Femur (tissue), 1 donor: Measurements from ENCODE around the gene FHL1.

Source experiments
- DNase-seq: peaks from one replicate; pipeline ENCODE4 v3.0.0-alpha.2; 2017

Gene FHL1

GRCh38 chrX:136190038-136190713, 42.8 kb downstream of the FHL1 start:
- no peak for DNase-seq

- no peak for DNase-seq
These were observed 43.8 kb downstream of the FHL1 start for GRCh38 chrX:136191171-136191570.

GRCh38 chrX:136192135-136192534, 44.8 kb downstream of the FHL1 start:
- no peak for DNase-seq

GRCh38 chrX:136192839-136193414, 45.6 kb downstream of the FHL1 start:
- no peak for DNase-seq

- no peak for DNase-seq
These were observed 46.4 kb downstream of the FHL1 start for GRCh38 chrX:136193771-136194170.

- no peak for DNase-seq
These were observed 47.2 kb downstream of the FHL1 start for GRCh38 chrX:136194536-136194935.

GRCh38 chrX:136195247-136195646, 47.9 kb downstream of the FHL1 start:
- DNase-seq: no peak

- DNase-seq: no peak
These were observed 49.4 kb downstream of the FHL1 start for GRCh38 chrX:136196691-136197155.

GRCh38 chrX:136198010-136198409, 50.7 kb downstream of the FHL1 start:
- no peak for DNase-seq

- no peak for DNase-seq
These were observed 51.4 kb downstream of the FHL1 start for GRCh38 chrX:136198678-136199243.

GRCh38 chrX:136199365-136199764, 52.0 kb downstream of the FHL1 start:
- DNase-seq: no peak

- no peak for DNase-seq
These were observed 53.1 kb downstream of the FHL1 start for GRCh38 chrX:136200466-136200865.

- no peak for DNase-seq
These were observed 54.3 kb downstream of the FHL1 start for GRCh38 chrX:136201601-136202000.

- no peak for DNase-seq
These were observed 55.6 kb downstream of the FHL1 start for GRCh38 chrX:136202889-136203288.

- DNase-seq: no peak
These were observed 56.1 kb downstream of the FHL1 start for GRCh38 chrX:136203438-136203837.

- no peak for DNase-seq
These were observed 56.6 kb downstream of the FHL1 start for GRCh38 chrX:136203951-136204350.

- DNase-seq: peak; percentile 60
These were observed 57.2 kb downstream of the FHL1 start for GRCh38 chrX:136204571-136204970.

- no peak for DNase-seq
These were observed 58.6 kb downstream of the FHL1 start for GRCh38 chrX:136205882-136206380.

GRCh38 chrX:136206916-136207315, 59.6 kb downstream of the FHL1 start:
- DNase-seq: no peak

- DNase-seq: no peak
These were observed 60.2 kb downstream of the FHL1 start for GRCh38 chrX:136207546-136207945.

GRCh38 chrX:136209016-136209738, 61.8 kb downstream of the FHL1 start:
- peak; percentile 55 for DNase-seq

GRCh38 chrX:136209751-136210150, 62.4 kb downstream of the FHL1 start:
- DNase-seq: no peak

GRCh38 chrX:136210243-136210642, 62.9 kb downstream of the FHL1 start:
- no peak for DNase-seq

GRCh38 chrX:136210806-136211205, 63.5 kb downstream of the FHL1 start:
- no peak for DNase-seq
